Psoas muscle (tissue), 8 donors: Measurements from ENCODE around the gene CDC25A. TPM values are rescaled to one million over a fixed set of nuclear protein-coding genes. Genes with fewer than 3 reads are reported as not detected.
"Not testable (repeated sequence)": the region's sequence is repeated elsewhere in the genome, so short reads cannot be mapped to it uniquely, and the experiment has no call there.

Source experiments
- ATAC-seq, 4 donors: fragments of 200-7000 bp; cut with Tn5 transposase; one replicate each; pipeline ENCODE4 v1.9.1; 2020; ENCODE audit warnings: moderate library complexity in 3 of 4, mild to moderate bottlenecking in 2 of 4
- DNase-seq, 2 donors: peaks; one replicate each; pipeline ENCODE4 v3.0.0-alpha.2; 2020
- H3K27ac ChIP-seq: fragments of 200-600 bp; one replicate; pipeline ENCODE4 v1.8.0; 2022
- H3K27me3 ChIP-seq, 3 donors: fragments of 200-600 bp in 1 of 3; one replicate each; pipeline versions ENCODE4 v1.6.1 to v1.8.0; 2013 to 2022; ENCODE audit warnings: low read length in 2 of 3, mild to moderate bottlenecking in 2 of 3, moderate library complexity in 1 of 3; ENCODE audit not compliant: insufficient read depth in 3 of 3
- H3K36me3 ChIP-seq, 2 donors: fragments of 200-600 bp in 1 of 2; one replicate each; pipeline versions ENCODE4 v1.6.1 to v1.8.0; 2013 to 2022; ENCODE audit warnings: low read depth in 1 of 2, mild to moderate bottlenecking in 1 of 2, moderate library complexity in 1 of 2; ENCODE audit not compliant: insufficient read depth in 1 of 2
- H3K4me1 ChIP-seq: fragments of 200-600 bp; one replicate; pipeline ENCODE4 v1.8.0; 2022
- H3K4me3 ChIP-seq: fragments of 200-600 bp; one replicate; pipeline ENCODE4 v1.8.0; 2022; ENCODE audit warnings: mild to moderate bottlenecking
- H3K9me3 ChIP-seq: fragments of 200-600 bp; one replicate; pipeline ENCODE4 v1.8.0; 2022
- CTCF ChIP-seq: fragments of 200-600 bp; IDR thresholded peaks from one replicate; pipeline ENCODE4 v1.8.0; 2022; ENCODE audit warnings: antibody characterized with exemption
- WGBS, 3 donors: extraction: QIAGEN DNeasy Blood & Tissue Kit; methylation state at CpG; one replicate each; pipeline versions ENCODE4 v1.1.6 to v1.1.7; 2013; 5-methylcytosine and 5-hydroxymethylcytosine counted together
- intact Hi-C, 2 donors: fragments of 100-400 bp; cut with DNase I; formaldehyde crosslinking; loops; one replicate each; pipeline versions ENCODE4 v1.11.0 to v1.14.2; 2022
- polyA plus RNA-seq, 3 donors: library from polyadenylated mRNA; stranded (reverse); fragments of 200-250 nt; gene quantifications; one replicate each; pipeline ENCODE4 v1.2.3, GENCODE V29; 2013
- total RNA-seq, 4 donors: library from RNA; stranded (reverse); fragmentation: NEBNext Ultra II Directional in 2 of 4; extraction: Animal tissue kit (Norgen Biotek cat#: 25700) in 2 of 4; gene quantifications; one replicate each; pipeline versions ENCODE4 v1.2.1 to v1.2.4, GENCODE V29; 2021 to 2023
- donor health status: healthy with polysubstance abuse.
- donor health status: DM: no; HTN: no; CAD: no; lungs with moderate emphysema.
- donor health status: Bipolar disorder and iron deficiency.
- donor health status: healthy.
- donor health status: DM: yes; HTN: yes; CAD: no.
- donor health status: DM: no; HTN: no; CAD: no.
- donor health status: DM: no; HTN: no; CAD: no.
- donor health status: DM: yes; HTN: yes; CAD: no.

The CDC25A gene
- total and polyA plus RNA-seq, 7 donors: 0.20 to 2.9 (median 0.46) TPM

GRCh38 chr3:48118322-48118721, 69.9 kb downstream of the CDC25A start:
- H3K4me3 ChIP-seq: no peak overlapping the region
- no peaks in the 10 kb centered on the region for H3K4me1 ChIP-seq
- no peaks in the 10 kb centered on the region for H3K36me3 ChIP-seq
- H3K9me3 ChIP-seq: no peaks in the 10 kb centered on the region
- WGBS, 3 donors: 63 to 81% (median 70%) methylated on average over 7 of the region's 7 CpGs
- intact Hi-C loops: no loop called here
- H3K27ac ChIP-seq: no peak overlapping the region
- TF ChIP-seq CTCF: no peak
- H3K27me3 ChIP-seq: no peaks in the 10 kb centered on the region
- no peak for ATAC-seq
- no peak for DNase-seq

GRCh38 chr3:48112813-48113212, 75.4 kb downstream of the CDC25A start:
- peaks cover 8% of the 10 kb centered on the region for H3K9me3 ChIP-seq
- no peaks in the 10 kb centered on the region for H3K36me3 ChIP-seq
- no peak for TF ChIP-seq CTCF
- H3K27me3 ChIP-seq: no peaks in the 10 kb centered on the region
- no peak overlapping the region for H3K27ac ChIP-seq
- no peaks in the 10 kb centered on the region for H3K4me1 ChIP-seq
- 76 to 95% (median 77%) methylated on average over 1 of the region's 1 CpG for WGBS, 3 donors
- no peak for DNase-seq
- ATAC-seq: no peak
- intact Hi-C loops: no loop called here
- H3K4me3 ChIP-seq: no peak overlapping the region

- H3K27ac ChIP-seq, H3K9me3 ChIP-seq, intact Hi-C loops, H3K36me3 ChIP-seq, H3K4me1 ChIP-seq, ATAC-seq, DNase-seq, H3K27me3 ChIP-seq, H3K4me3 ChIP-seq: not testable (repeated sequence)
- 81 to 83% (median 83%) methylated on average over 8 of the region's 8 CpGs for WGBS, 3 donors
Observed at GRCh38 chr3:48112108-48112791, 76.0 kb downstream of the CDC25A start.

GRCh38 chr3:48110463-48110862, 77.8 kb downstream of the CDC25A start:
- no peak for DNase-seq
- Histone ChIP-seq H3K36me3 (no peaks in the 10 kb centered on the region), H3K9me3 (peaks cover 8% of the 10 kb centered on the region), H3K27ac (no peak overlapping the region), H3K4me3 (no peak overlapping the region), H3K27me3 (no peaks in the 10 kb centered on the region), H3K4me1 (no peaks in the 10 kb centered on the region)
- WGBS, 3 donors: 95 to 100% (median 98%) methylated on average over 2 of the region's 2 CpGs
- no peak for TF ChIP-seq CTCF
- intact Hi-C loops: no loop called here
- ATAC-seq: no peak

GRCh38 chr3:48107227-48107626, 81.0 kb downstream of the CDC25A start:
- 85 to 87% (median 86%) methylated on average over 3 of the region's 3 CpGs for WGBS, 3 donors
- TF ChIP-seq CTCF: no peak

More at GRCh38 chr3:48107227-48107626, 81.0 kb downstream of the CDC25A start:
- intact Hi-C loops: no loop called here
- no peaks in the 10 kb centered on the region for H3K4me1 ChIP-seq
- no peaks in the 10 kb centered on the region for H3K36me3 ChIP-seq
- DNase-seq: no peak
- no peak for ATAC-seq
- no peak overlapping the region for H3K4me3 ChIP-seq
- peaks cover 8% of the 10 kb centered on the region for H3K9me3 ChIP-seq
- H3K27ac ChIP-seq: no peak overlapping the region
- no peaks in the 10 kb centered on the region for H3K27me3 ChIP-seq

Other genes with a start within 250 kb of the CDC25A start
- 1,000 to 10,000 TPM in 2 of 4 donors, 100 to 1,000 TPM in 2; 819 to 1,424 (median 998) TPM for gene MAP4, start 172.0 kb downstream of the CDC25A start, total RNA-seq
- 100 to 1,000 TPM in 2 of 3 donors, 10 to 100 TPM in 1; 85.5 to 318 (median 195) TPM for gene MAP4, start 172.0 kb downstream of the CDC25A start, polyA plus RNA-seq
- under 1 TPM in 1 of 4 donors, not detected in 3; 0.49 TPM for gene CAMP, start 35.1 kb upstream of the CDC25A start, total RNA-seq
- under 1 TPM in 1 of 3 donors, not detected in 2; 0.09 TPM for gene CAMP, start 35.1 kb upstream of the CDC25A start, polyA plus RNA-seq
- gene ZNF589, start 52.7 kb upstream of the CDC25A start, total RNA-seq: 1 to 10 TPM; 1.3 to 8.1 (median 3.2) TPM
- gene ZNF589, start 52.7 kb upstream of the CDC25A start, polyA plus RNA-seq: 1 to 10 TPM; 2.3 to 9.4 (median 2.6) TPM
- 10 to 100 TPM; 15.7 to 22.9 (median 20.6) TPM for gene NME6, start 113.0 kb upstream of the CDC25A start, total RNA-seq
- gene NME6, start 113.0 kb upstream of the CDC25A start, polyA plus RNA-seq: 10 to 100 TPM; 21.7 to 28.8 (median 26.3) TPM
- not detected for gene SPINK8, start 145.2 kb upstream of the CDC25A start, total RNA-seq
- not detected for gene SPINK8, start 145.2 kb upstream of the CDC25A start, polyA plus RNA-seq
- gene FBXW12, start 183.8 kb upstream of the CDC25A start, total RNA-seq: not detected
- under 1 TPM in 1 of 3 donors, not detected in 2; 0.01 TPM for gene FBXW12, start 183.8 kb upstream of the CDC25A start, polyA plus RNA-seq
- 1 to 10 TPM; 2.5 to 3.9 (median 2.8) TPM for gene PLXNB1, start 241.7 kb upstream of the CDC25A start, total RNA-seq
- gene PLXNB1, start 241.7 kb upstream of the CDC25A start, polyA plus RNA-seq: 1 to 10 TPM; 2.3 to 6.1 (median 2.5) TPM